CD1c-positive myeloid dendritic cell (primary cell): ENCODE results near the gene MAGEB17.
"Not testable (repeated sequence)": the region's sequence is repeated elsewhere in the genome, so short reads cannot be mapped to it uniquely, and the experiment has no call there.

ENCODE experiments used
- DNase-seq: peaks from one replicate; pipeline ENCODE4 v3.0.0-alpha.2; 2016; ENCODE audit errors: extremely low spot score

Gene MAGEB17

DNA sequence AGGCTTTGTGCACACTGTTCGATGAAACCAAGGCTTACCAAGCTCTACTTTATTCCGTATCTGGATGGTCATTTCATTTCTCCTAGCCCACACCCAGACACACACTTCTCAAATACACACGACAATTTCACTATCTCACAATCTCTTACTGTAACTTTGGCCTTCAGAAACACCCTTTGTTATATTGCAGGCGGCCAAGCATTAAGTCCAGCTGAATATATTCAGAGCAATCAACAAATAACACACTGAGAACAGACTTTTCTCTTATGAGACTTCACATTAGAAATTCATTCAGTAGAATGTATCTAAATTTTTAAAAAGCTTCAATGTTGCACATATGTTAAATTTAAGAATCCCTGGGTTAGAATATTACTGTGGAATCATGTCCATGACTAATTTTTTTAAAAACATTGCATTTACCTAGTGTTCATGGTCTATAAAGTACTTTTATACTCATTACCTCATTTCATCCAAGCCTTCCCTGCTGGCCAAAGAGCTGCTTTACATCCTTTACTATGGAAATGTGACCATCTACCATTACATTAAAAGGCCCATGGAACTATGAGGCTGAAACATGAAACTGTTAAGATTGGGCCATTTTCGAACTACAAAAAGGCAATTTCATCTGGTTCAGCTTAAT is 10.5 kb upstream of the MAGEB17 start:
- DNase-seq = no peak

GRCh38 chrX:16160729-16161128 is 6.6 kb upstream of the MAGEB17 start:
- DNase-seq = no peak

DNA sequence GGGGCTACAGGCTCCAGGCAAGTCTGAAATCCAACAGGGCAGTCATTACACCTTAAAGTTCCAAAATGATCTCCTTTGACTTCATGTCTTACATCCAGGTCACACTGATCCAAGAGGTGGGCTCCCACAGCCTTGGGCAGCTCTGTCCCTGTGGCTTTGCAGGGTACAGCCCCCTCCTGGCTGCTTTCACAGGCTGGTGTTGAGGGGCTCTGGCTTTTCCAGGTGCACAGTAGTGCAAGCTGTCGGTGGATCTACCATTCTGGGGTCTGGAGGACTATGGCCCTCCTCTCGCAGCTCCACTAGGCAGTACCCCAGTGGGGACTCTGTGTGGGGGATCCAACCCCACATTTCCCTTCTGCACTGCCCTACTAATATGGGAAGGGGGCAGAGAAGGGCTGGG is 6.1 kb upstream of the MAGEB17 start:
- DNase-seq = not testable (repeated sequence)

DNA sequence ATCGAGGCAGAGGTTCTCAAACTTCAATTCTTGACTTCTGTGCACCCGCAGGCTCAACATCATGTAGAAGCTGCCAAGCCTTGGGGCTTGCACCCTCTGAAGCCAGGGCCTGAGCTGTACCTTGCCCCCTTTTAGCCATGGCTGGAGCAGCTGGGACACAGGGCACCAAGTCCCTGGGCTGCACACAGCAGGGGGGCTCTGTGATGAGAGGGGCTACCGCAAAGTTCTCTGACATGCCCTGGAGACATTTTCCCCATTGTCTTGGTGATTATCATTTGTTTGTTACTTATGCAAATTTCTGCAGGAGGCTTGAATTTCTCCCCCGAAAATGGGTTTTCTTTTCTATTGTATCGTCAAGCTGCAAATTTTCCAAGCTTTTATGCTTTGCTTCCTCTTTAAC is 4.9 kb upstream of the MAGEB17 start:
- DNase-seq = no peak

- no peak for DNase-seq
Observed at GRCh38 chrX:16164748-16165147, 2.5 kb upstream of the MAGEB17 start.

GRCh38 chrX:16171039-16171438 is 3.8 kb downstream of the MAGEB17 start:
- DNase-seq = no peak

- DNase-seq = no peak
Observed at GRCh38 chrX:16171944-16172343, 4.7 kb downstream of the MAGEB17 start.

DNA sequence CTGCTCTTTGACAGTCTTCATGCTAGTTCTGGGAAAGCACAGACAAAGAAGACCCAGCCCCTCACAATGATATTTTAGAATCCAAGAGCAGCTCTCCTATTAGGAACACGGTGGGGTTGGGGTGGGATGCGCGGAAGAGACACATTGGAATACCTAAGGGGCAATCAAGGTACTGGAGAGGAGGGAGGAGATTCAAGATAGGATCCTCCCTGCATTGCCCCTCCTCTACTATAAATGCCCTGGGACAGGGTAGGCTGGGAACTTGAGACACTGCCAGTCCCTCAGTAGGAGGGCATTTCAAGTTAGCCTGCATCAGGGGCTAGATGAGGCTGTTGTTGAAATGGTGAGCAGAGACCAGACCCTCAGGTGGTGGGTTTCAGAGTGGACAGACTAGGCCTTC is 5.1 kb downstream of the MAGEB17 start:
- DNase-seq = no peak

DNA sequence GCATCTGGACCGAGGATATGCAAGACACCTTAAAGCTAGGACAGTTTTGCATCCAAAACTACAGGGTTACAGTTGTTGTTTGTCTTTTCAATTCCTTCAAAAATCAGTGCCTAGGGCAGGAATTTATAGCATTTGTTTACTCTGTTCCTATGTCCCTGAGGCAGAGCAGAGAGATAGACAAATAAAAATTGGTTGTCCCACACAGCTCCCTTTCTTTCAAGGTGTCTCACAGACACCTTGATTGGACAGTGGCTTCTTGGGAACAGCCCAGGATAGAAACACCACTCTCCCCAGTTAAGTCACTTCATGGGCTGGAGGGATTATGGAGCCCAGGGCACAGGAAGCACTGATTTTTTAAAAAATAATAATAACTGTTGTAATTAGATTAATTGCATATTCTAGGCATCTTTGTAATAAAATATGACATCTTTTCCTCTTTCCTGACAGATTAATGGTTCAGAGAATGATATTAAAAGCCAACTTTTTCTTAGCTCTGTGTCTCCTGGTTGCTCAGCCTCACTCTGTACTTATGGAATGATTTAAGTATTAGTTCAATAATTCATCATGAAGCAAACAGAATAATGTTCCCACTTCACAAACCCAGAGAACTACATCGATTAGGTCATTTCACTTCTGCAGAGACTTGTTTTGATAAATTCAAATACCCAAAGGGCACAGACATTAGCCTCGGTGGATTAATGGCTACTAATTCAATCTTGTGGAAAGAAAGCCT is 8.2 kb downstream of the MAGEB17 start:
- DNase-seq = no peak

DNA sequence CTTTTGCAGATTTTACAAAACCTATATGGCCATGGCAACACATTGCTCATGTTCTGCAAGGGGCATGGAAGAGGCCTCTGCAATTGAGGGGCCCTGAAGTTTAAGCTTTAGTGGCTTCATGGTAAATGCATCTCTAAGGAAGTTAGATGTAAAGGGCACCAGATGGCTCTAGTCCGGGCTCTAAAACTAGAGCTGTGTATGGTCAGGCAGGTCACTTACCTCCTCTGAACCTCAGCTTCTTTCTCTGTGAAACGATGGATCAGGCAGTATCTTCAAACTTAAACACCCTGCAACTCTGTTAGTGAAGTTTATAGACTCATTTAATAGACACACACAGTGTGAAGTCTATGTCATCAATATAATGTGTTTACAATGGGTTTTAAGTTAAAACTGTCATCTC is 10.0 kb downstream of the MAGEB17 start:
- DNase-seq = peak; percentile 8

DNA sequence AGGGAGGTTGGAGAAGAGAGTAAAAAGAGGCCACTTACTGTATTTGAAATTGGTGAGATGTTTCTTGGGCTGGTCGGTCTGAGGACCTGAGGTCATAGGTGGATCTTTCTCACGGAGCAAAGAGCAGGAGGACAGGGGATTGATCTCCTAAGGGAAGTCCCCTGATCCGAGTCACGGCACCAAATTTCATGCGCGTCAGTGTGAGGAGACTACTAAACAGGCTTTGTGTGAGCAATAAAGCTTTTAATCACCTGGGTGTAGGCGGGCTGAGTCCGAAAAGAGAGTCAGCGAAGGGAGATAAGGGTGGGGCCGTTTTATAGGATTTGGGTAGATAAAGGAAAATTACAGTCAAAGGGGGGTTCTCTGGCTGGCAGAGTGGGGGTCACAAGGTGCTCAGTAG is 16.6 kb downstream of the MAGEB17 start:
- DNase-seq = not testable (repeated sequence)

DNA sequence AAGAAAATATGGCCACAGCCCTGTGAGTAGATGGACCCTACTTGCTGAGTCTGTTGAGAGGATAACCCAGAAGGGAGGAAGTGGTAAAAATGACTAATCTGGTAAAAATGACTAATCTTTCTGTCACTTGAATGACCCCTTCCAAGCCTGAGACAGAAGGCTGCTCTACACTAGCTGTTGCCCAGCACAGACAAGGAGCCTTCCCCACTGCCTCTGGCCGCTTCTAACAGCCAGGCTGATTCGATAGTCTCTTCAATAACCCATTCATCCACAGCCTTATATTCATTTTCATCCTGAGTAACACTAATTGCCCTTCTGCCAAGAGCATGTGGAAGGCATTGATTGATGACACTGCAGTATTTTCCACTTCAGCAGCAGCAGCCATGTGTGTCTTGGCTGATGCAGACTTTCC is 18.4 kb downstream of the MAGEB17 start:
- peak; percentile 69 for DNase-seq

GRCh38 chrX:16186380-16187007 is 19.2 kb downstream of the MAGEB17 start:
- no peak for DNase-seq

DNA sequence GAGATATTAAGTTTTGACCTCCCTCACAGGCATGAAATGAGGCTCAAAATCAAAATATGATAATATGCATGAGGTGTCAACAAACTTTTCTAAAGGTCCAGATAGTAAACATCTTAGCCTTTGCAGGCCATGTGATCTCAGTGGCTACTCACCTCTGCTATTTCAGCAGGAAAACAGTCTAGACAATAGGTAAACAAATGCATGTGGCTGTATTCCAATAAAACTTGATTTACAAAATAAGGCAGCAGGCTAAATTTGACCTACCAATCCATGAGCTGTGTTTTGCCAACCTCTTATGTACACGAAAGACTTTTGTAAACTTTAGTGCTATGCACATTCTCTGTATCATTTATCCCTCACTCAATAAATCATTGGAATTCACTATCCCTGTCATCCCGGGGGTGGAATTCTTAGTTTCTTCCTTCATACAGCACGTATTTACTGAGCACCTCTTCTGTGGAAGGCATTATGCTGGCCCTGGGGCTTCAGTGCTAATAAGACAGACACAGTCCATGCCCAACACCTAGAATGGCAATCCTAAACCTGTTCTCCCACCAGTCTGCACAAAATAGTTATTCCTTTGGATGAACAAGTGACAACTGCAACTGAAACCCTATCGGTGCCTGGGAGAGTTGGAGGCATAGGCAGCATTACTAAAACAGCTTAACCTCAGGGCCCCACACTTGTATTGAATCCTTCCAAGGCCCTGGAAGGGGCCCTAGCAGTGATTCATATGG is 19.9 kb downstream of the MAGEB17 start:
- no peak for DNase-seq

DNA sequence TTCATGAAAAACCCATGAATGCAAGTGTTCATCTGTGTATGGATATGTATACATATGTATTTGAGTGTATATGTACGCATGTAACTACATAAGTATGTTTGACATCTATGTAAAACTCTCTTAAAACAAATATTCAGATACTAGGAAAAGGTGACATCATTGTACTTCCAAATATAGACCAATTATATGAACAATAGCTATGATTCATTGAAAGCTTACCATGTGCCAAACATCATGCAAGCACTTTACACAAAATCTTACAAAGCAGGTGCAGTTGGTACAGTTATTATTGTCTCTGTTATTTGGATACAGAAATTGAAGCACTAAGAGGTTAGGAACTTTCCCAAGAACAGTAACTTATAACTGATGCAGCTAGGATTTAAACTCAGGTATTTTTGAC is 21.4 kb downstream of the MAGEB17 start:
- DNase-seq = no peak

DNA sequence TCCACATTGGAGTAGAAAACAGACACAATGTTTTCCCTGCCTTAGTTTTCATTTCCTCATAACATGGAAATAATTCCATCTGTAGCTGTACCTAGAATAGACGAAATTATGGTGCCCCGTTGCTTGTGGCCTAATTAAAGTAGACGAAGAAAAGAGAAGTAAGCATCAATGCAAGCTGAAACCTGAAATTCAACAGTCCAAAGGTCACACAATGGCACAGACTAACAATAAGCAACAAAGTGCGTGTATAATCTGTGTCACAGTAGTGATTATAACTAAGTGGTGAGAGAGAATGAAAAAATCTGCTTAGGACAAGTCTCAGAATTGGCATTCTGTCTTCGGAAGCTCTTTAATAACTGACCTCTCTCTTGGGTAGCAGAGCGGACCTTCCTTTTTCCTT is 24.3 kb downstream of the MAGEB17 start:
- DNase-seq = no peak

- no peak for DNase-seq
Observed at GRCh38 chrX:16196829-16197228, 29.5 kb downstream of the MAGEB17 start.

DNA sequence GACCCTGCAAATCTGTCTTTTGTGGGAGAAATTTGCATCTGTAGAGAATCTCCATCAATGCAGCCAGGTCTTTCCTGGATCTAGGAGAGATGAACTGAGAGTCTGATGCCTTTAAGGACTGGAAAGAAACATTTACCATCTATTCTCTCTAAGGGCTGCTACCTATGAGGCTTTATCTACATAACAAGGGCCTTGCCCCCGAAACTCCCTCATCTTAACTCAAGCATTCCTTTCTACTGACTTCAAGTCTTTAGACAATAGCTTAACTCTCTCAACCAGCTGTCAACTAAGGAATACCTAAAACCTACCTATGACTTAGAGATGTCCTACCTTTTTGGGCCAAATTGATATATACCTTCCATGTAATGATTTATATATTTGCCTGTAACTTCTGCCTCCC is 32.1 kb downstream of the MAGEB17 start:
- DNase-seq = no peak

GRCh38 chrX:16202943-16203342 is 35.7 kb downstream of the MAGEB17 start:
- no peak for DNase-seq

DNA sequence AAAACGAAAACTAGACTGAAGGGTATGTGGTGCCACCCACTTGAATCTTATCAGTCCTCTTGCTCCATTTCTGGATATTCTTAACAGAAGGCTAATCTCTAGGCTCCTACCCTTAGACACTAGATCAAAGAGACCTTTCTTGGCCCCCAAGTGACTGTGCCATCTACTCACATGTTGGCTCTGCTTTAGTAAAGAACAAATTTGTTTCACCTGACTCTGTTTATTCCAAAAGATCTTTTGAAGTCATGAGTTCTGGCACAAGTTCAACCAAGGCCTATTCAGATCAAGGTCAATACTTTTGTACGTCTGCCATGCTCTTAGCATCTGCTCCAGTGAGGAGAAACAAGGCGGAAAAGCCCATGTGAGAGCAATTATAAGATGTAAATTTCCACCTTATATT is 37.3 kb downstream of the MAGEB17 start:
- no peak for DNase-seq

- no peak for DNase-seq
Observed at GRCh38 chrX:16205840-16206239, 38.6 kb downstream of the MAGEB17 start.

DNA sequence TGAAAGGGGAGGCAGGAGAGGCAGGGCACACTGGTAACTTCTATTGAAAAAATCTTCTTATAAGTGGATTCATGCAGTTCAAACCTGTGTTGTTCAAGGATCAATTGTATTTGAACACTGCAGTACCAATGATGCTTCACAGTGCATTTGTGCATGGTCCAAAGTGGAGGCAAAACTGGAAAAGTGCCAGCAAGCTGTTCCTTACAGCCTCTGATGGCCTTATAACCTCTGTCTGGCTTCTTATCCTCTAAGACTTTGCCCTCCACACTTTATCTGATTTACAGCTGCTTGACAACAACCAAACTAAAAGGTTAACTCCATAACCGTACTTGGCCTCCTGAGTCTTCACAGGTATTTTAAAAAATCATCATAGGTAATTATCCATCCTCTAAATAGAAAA is 40.4 kb downstream of the MAGEB17 start:
- no peak for DNase-seq

DNA sequence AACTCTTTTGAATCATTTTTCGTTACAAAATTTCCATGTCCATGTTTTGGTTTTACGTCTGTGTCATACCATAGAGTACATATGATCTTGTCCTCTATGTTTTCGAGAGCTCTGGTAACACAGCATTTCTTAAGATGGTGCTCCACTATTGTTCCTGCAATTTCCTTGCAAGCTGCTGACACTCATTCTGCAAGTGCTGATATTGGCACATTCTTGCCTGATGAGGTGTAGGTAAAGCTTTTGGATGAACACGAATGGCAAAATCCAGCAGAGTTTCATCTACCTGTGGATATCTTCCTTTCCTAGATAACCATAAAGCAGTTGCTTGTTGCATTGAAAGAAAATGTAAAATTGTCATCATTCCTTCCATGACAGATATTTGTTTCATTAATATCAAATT is 41.3 kb downstream of the MAGEB17 start:
- no peak for DNase-seq
